Stimulated activated CD4-positive, alpha-beta T cell treated with anti-CD3 and anti-CD28 coated beads, TNF-alpha, amount 100 ng/mL, for 1 hour (primary cell): Measurements from ENCODE around the gene GOLGA8B.
"Not testable (repeated sequence)": the region's sequence is repeated elsewhere in the genome, so short reads cannot be mapped to it uniquely, and the experiment has no call there.

Experiments used
- DNase-seq, 3 donors: peaks; one replicate each; pipeline ENCODE4 v3.0.0-alpha.2; 2020; ENCODE audit warnings: low read depth in 3 of 3, low spot score in 1 of 3

Gene GOLGA8B

GRCh38 chr15:34564711-34565110, 18.7 kb downstream of the GOLGA8B start:
- DNase-seq, result not testable (repeated sequence)

DNA sequence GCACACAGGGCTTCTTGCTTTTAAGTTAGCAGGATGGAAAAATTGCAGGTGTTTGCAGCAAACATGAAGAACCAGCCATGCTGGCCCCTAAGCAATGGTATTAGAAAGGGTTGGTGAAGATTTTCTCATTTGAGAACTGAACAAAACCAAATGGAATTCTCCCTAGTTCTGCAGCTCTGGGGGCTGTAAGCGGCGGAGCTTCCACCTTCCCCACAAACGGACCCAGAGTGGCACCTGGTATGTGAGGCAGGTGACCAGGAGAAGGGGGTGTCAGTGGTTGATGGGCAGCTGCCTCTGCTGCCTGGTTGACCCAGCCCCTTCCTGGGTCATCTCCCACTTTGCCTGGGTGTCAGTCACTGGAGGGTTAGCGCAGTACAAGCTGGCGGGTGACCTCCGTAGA, 22.6 kb downstream of the GOLGA8B start:
- not testable (repeated sequence) for DNase-seq

GRCh38 chr15:34559764-34560163, 23.7 kb downstream of the GOLGA8B start:
- not testable (repeated sequence) for DNase-seq

DNA sequence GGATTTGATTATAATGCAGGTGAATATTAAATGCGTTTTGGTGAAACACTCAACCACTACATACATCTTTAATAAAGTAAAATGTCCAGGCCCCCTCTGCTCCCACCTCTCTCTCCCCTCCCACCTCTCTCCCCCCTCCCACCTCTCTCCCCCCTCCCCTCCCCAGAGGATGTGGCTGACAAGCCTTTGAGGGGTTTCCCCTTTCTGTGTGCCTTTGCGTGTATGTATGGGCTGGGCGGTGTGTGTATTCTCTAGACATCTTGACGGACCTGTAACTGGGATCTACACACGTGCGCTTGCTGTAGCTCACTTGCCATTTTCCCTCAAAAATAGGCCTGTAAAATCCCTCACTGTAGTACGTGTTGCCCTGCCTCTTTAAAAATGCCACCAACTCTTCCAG, 28.3 kb downstream of the GOLGA8B start:
- not testable (repeated sequence) for DNase-seq

- DNase-seq, result not testable (repeated sequence)
Measured at GRCh38 chr15:34554716-34555115, 28.7 kb downstream of the GOLGA8B start.

GRCh38 chr15:34554126-34554525, 29.3 kb downstream of the GOLGA8B start:
- not testable (repeated sequence) for DNase-seq

GRCh38 chr15:34550129-34550528, 33.3 kb downstream of the GOLGA8B start:
- not testable (repeated sequence) for DNase-seq

- DNase-seq, result not testable (repeated sequence)
Measured at GRCh38 chr15:34549381-34549809, 34.1 kb downstream of the GOLGA8B start.

GRCh38 chr15:34543860-34544649, 39.4 kb downstream of the GOLGA8B start:
- not testable (repeated sequence) for DNase-seq

DNA sequence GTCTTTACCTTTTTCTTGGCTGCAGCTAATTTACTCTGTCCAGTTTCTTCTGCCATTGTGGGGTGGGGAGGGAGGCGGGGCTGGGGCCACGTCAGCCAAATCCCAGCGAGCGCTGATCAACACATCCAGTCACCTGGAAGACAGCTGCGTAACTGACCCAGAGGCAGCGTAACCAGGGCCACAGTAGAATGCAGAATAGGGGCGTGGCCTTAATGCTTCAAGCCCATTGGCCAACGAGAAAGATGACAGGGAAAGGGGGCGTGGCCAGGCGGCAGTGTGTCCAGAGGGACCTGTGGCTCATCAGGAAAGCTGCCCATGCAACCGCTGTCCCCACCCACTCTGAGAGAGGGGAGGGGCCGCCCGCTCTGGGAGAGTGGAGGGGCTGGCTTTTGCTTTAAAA, 47.6 kb downstream of the GOLGA8B start:
- DNase-seq, result not testable (repeated sequence)
